GM12873 (cell line): Measurements from ENCODE around the gene ASB2.

Source experiments
- TF ChIP-seq, protein P1 (sequence below): IDR thresholded peaks from 2 replicates; pipeline ENCODE4 v1.5.1; 2012; ENCODE audit warnings: low read depth, mild to moderate bottlenecking, moderate library complexity, low read length, control low read depth; ENCODE audit not compliant: insufficient read depth; ENCODE audit errors: missing control alignments

ASB2 gene

GRCh38 chr14:93964820-93965286 is 11.5 kb downstream of the ASB2 start:
- TF ChIP-seq, protein P1, sequence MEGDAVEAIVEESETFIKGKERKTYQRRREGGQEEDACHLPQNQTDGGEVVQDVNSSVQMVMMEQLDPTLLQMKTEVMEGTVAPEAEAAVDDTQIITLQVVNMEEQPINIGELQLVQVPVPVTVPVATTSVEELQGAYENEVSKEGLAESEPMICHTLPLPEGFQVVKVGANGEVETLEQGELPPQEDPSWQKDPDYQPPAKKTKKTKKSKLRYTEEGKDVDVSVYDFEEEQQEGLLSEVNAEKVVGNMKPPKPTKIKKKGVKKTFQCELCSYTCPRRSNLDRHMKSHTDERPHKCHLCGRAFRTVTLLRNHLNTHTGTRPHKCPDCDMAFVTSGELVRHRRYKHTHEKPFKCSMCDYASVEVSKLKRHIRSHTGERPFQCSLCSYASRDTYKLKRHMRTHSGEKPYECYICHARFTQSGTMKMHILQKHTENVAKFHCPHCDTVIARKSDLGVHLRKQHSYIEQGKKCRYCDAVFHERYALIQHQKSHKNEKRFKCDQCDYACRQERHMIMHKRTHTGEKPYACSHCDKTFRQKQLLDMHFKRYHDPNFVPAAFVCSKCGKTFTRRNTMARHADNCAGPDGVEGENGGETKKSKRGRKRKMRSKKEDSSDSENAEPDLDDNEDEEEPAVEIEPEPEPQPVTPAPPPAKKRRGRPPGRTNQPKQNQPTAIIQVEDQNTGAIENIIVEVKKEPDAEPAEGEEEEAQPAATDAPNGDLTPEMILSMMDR, result no peak

- TF ChIP-seq, protein P1, result no peak
Measured at GRCh38 chr14:93964281-93964680, 12.1 kb downstream of the ASB2 start.

GRCh38 chr14:93963692-93964091 is 12.7 kb downstream of the ASB2 start:
- TF ChIP-seq, protein P1, result no peak

- TF ChIP-seq, protein P1, result no peak
Measured at GRCh38 chr14:93962701-93963601, 13.4 kb downstream of the ASB2 start.

- TF ChIP-seq, protein P1, result no peak
Measured at GRCh38 chr14:93961620-93962019, 14.8 kb downstream of the ASB2 start.

GRCh38 chr14:93960774-93961438 is 15.5 kb downstream of the ASB2 start:
- TF ChIP-seq, protein P1, result no peak

DNA sequence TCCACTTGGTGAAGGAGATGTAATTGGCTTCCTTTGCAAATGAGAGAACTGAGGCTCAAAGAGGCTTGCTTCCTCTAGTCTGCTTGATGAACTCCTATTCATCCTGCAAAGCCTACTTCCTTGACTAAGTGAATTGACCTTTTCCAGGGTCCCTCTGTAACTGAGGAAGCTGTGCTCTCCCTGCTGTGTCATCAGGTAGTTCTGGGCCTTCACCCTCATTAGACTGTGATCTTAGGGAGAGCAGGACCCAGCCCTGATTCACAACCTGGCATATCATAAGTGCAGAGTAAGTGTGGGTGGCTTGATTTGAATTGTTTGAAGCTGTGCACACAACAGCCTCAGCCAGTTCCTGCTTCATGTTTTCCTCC is 16.3 kb downstream of the ASB2 start:
- TF ChIP-seq, protein P1, result no peak
